Stimulated activated CD8-positive, alpha-beta memory T cell treated with anti-CD3 and anti-CD28 coated beads, Interleukin-7, amount 100 ng/mL, for 24 hours (primary cell): ENCODE data around the gene GLT6D1.
"Not testable (repeated sequence)": the region's sequence is repeated elsewhere in the genome, so short reads cannot be mapped to it uniquely, and the experiment has no call there.

Experiments
- DNase-seq: peaks from one replicate; pipeline ENCODE4 v3.0.0-alpha.2; 2020; ENCODE audit warnings: low read depth

Gene GLT6D1

DNA sequence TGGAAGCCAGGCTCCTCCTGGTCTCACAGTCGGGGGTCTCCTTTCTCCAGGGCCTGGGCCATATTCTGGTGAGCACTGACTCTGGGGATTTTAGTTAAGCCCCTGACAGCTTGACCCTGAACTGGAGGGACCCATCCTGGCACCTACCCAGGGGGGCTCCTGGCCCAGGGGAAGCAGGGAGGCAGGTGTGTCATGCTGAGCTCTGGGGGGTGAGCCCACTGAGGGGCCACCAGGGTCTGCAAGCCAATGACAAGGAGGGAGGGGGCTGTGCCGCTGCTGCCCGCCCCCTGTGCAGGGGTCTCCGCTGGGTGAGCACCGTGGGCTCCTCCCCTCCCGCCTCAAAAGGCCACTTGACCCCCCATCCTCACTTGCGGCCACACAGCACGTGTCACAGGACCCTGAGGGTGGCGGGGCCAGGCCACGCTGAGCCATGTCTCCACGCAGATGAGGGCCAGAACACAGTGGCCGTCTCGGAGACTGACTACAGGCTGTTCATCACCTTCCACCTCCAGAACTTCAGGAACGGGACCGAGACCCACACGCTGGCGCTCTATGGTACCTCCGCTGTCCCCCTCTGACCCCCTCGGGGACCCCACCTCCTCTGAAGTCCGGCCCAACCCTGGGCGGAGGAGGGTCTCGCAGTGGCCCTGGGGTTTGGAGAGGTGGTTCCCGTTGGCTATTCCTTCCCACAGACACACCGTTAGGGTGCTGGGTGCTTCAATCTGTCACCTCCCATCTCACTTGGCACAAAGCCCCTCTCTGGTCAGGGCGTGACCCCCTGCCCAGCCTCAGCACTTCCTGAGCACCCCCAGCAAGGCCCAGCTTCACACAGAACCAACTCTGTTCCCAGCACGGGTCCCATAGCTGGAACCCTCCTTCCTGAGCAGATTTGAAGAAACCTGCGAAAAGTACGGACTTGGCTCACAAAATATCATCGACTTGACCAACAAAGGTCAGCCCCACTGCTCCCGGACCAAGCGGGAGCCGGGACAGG lies 25.8 kb upstream of the GLT6D1 start:
- DNase-seq, result no peak

GRCh38 chr9:135664266-135664665 lies 24.9 kb upstream of the GLT6D1 start:
- no peak for DNase-seq

DNA sequence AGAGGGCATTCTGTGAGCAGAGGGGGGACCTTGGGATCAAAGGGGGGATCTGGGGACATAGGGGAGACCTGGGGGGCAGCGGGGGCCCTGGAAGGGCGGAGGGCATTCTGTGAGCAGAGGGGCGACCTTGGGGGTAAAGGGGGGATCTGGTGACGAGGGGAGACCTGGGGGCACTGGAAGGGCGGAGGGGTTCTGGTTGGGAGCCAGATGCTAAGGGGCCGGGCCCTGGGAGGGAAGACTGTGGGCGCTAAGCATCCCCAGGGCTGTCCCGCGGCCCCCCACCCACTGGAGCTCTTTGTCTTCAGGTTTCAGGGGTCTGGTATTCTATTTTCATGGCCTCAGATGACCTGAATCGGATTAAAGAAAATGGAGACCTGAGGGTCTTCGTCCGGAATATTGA lies 24.5 kb upstream of the GLT6D1 start:
- DNase-seq, result no peak

- DNase-seq, result no peak
These were observed 24.1 kb upstream of the GLT6D1 start for GRCh38 chr9:135663451-135663770.

DNA sequence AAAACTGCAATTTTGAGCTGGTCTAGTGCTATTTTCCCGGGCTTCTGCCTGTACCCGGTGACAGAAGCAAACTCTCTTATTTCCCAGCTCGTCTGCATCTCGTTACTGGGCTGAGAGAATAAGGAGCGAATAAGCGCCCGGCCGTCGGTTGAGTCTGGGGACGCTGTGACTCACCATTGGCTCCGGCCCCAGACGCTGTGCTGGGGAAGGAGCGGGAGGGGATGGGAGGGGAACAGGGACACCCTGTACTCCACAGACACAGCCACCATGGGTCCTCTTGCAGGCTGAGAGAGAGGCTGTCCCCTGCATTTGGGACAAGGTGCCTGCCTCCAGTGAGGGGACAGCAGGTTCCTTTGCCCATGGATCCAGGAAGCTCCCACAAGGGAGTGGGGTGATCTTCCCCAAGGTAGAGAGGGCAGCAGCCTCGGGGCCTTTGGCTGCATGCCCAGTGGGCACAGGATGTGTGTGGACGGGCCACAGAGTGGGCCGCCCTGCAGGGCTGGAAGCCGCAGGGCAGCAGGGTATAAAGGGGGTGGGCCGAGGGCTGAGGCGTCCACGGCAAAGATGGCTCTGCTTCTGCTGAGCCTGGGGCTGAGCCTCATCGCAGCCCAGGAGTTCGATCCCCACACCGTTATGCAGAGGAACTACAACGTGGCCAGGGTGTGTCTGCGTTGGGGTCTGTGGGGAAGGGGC lies 23.6 kb upstream of the GLT6D1 start, which contains the start of gene LCN9:
LCN9 (plus strand) TSS at position 552 of the 693 bp plus-strand sequence; CDS start at position 565, 13 bp downstream.
- DNase-seq, result no peak

- DNase-seq, result no peak
These were observed 22.6 kb upstream of the GLT6D1 start for GRCh38 chr9:135661816-135662560.

DNA sequence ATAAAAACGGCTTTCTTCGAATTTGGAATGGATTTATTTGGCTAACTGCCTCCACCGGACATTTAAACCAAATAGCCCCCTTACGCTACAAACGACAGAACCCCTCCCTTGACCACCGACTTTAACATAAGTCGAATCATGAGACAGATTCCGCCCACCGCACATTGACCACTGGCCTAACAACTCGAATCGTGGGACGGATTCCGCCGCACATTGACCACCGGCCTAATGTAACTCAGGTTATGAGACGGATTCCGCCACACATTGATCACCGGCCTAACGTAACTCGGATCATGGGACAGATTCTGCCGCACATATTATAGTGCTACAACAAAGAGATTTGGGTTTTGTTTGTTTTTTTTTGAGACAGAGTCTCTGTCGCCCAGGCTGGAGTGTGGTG lies 21.1 kb upstream of the GLT6D1 start:
- no peak for DNase-seq

- DNase-seq, result no peak
These were observed 19.9 kb upstream of the GLT6D1 start for GRCh38 chr9:135659252-135659651.

DNA sequence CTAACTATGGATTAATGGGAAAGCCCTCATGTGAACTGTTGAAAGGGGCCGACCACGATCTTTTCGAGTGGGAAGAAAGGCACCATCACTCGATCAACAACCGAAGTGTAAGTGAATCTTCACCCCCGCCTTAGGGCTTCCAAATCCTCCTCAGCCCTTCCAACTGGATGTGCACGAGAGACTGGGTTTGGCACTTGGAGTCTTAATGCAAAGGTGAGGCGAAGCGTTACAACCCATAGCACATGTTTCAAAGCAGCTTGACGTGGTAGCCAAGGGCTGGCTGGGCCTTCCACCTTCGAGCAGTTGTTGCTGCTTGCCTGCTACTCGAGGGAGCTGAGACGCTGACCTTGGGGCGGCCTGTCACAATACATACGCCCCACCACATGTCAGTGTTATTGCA lies 18.1 kb upstream of the GLT6D1 start:
- DNase-seq, result no peak

GRCh38 chr9:135655317-135655716 lies 16.0 kb upstream of the GLT6D1 start:
- no peak for DNase-seq

DNA sequence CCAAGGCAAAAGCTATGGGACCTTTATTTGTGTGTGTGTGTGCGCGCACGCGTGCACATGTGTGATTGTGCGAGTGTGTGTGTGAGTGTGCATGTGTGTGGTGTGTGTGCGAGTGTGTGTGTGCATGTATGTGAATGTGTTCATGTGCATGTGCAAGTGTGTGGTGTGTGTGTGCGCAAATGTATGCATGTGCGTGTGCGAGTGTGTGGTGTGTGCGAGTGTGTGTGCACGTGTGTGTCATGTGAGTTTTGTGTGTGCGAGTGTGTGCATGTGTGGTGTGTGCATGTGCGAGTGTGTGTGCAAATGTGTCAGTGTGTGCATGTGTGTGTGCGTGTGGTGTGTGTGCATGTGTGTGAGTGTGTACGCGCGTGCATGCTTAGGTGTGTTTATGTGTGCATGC lies 11.1 kb upstream of the GLT6D1 start:
- DNase-seq, result no peak

- no peak for DNase-seq
These were observed 10.2 kb upstream of the GLT6D1 start for GRCh38 chr9:135649508-135649907.

DNA sequence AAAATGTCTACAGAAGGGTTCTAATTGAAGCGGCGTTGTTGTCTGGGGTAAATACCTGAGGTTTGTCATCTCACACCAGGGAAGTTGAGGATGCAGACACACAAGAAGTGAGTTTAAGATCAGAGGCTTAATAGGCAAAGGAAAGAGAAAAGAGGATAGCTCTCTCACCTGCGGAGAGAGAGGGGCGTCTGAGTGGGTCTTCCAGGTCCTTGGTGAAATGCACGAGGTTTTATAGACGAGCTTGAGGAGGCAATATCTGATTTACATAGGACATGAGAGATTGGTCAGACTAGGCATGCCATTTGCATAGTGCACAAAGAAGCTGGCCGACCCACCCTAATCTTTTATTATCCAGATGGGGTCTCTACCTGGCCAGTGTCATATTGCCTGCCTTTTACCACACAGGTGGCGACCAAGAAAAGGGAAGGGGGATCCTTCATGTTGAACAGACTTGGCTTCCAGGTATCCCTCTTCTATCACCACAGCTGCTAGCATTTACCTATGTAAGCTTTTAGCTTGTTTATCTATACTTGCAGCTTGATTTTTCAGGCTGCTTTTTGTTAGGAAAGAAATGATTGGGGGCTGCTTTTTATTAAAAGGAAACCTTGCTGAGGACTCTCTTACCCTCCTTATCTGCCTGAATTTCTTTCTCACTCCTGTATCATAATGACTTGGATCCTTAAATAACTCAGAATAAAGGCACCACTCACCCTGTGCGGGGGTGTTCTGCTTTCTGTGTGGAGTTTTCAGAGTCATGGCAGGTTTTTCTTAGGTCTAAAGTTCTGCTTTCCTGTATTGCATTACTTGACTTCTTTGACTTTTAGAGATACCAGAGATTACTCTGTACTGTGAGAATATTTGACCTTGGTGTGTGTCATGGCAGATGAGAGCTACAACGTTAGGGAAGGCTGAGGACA lies 9.4 kb upstream of the GLT6D1 start:
- no peak for DNase-seq

DNA sequence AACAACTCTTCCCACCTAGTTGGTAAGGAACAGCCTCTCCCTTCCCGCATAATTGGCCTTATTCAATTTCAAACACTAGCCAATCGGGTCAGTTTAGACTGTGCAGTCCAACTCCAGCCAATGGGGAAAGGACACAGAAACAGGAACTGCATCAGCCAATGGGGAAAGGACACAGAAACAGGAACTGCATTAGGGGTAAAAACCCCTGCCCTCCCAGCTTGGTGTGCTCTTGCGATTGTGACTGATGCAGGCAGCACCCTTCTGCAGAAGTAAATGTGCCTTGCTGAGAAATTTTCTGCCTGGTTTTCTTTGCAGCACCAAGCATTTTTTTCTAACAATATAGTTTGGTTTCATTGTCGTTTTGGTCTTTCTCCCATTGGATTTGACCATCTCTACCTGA lies 8.5 kb upstream of the GLT6D1 start:
- DNase-seq, result no peak

GRCh38 chr9:135644631-135645218 lies 5.4 kb upstream of the GLT6D1 start:
- DNase-seq, result no peak

- no peak for DNase-seq
These were observed 2.4 kb upstream of the GLT6D1 start for GRCh38 chr9:135641745-135642144.

GRCh38 chr9:135641047-135641446 lies 1.7 kb upstream of the GLT6D1 start:
- no peak for DNase-seq

- DNase-seq, result not testable (repeated sequence)
These were observed 2.3 kb downstream of the GLT6D1 start for GRCh38 chr9:135636930-135637530.

DNA sequence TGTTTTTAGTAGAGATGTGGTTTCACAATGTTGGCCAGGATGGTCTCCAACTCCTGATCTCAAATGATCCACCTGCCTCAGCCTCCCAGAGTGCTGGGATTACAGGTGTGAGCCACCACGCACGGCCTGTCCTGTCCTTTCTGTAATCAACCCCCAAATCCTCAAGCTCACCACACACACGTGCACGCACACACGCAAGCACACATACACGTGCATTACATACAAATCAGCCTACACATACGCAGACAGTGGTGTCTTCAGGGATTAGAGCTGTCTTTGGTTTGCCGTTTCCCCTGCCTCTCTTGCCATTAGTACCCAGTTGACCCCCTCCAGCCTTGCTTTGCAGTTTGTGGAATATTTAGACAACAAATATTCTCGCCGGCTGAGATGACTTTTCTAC lies 6.5 kb downstream of the GLT6D1 start:
- no peak for DNase-seq

DNA sequence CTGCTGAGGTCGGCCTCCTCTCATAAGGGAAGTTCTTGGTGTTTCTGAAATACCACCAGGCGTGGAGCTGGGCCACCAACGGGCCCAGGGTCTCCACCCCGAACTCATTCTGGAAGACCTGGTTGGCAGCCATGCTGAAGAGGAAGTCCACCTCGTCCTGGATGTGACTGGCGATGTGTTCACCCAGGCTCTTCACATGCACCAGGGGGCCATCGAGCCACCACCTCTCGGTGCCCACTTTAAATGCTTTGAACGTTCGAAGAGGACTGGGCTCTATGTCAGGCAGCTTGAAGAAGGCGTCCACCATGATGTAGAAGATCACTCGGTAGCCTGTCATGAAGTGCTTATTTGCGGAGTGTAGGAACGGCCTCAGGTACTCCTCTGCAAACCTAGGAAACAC lies 15.1 kb downstream of the GLT6D1 start:
- DNase-seq, result no peak
